Trophoblast cell (in vitro differentiated cells and primary cell): ENCODE measurements around the gene PRKCB.

Source experiments
- DNase-seq, 2 donors: peaks; one replicate each; pipeline ENCODE4 v3.0.0-alpha.2; 2016
- H2AFZ ChIP-seq: 2 replicates; pipeline ENCODE4 v1.6.1; 2013; ENCODE audit warnings: low read length, moderate library complexity, mild to moderate bottlenecking; ENCODE audit not compliant: insufficient read depth, poor library complexity
- H2AK5ac ChIP-seq: 2 replicates; pipeline ENCODE4 v1.6.1; 2013; ENCODE audit warnings: mild to moderate bottlenecking, low read length
- H2BK120ac ChIP-seq: 2 replicates; pipeline ENCODE4 v1.6.1; 2013; ENCODE audit warnings: low read length, mild to moderate bottlenecking, moderate library complexity; ENCODE audit not compliant: insufficient read depth, poor library complexity
- H2BK12ac ChIP-seq: 2 replicates; pipeline ENCODE4 v1.6.1; 2013; ENCODE audit warnings: mild to moderate bottlenecking, low read length, moderate library complexity
- H2BK5ac ChIP-seq: 2 replicates; pipeline ENCODE4 v1.6.1; 2013; ENCODE audit warnings: low read length, low read depth, moderate library complexity, mild to moderate bottlenecking; ENCODE audit not compliant: poor library complexity
- H3K14ac ChIP-seq: 2 replicates; pipeline ENCODE4 v1.6.1; 2013; ENCODE audit warnings: mild to moderate bottlenecking, low read length
- H3K18ac ChIP-seq: 2 replicates; pipeline ENCODE4 v1.6.1; 2013; ENCODE audit warnings: mild to moderate bottlenecking, low read length
- H3K23ac ChIP-seq: 2 replicates; pipeline ENCODE4 v1.6.1; 2013; ENCODE audit warnings: low read length
- H3K27ac ChIP-seq: 2 replicates; pipeline ENCODE4 v1.5.1; 2013; ENCODE audit warnings: low read depth, mild to moderate bottlenecking, inconsistent platforms, low read length, moderate library complexity
- H3K27me3 ChIP-seq: 2 replicates; pipeline ENCODE4 v1.6.1; 2013; ENCODE audit warnings: inconsistent platforms, mild to moderate bottlenecking, low read length, moderate library complexity; ENCODE audit not compliant: insufficient read depth
- H3K36me3 ChIP-seq, 2 experiments: 1 replicate in 1 of 2; 2 replicates in 1 of 2; pipeline ENCODE4 v1.6.1; 2013; ENCODE audit warnings: low read length in 2 of 2, mild to moderate bottlenecking in 2 of 2, moderate library complexity in 1 of 2; ENCODE audit not compliant: insufficient read depth in 2 of 2, control insufficient read depth in 1 of 2
- H3K4ac ChIP-seq: 2 replicates; pipeline ENCODE4 v1.6.1; 2013; ENCODE audit warnings: low read depth, mild to moderate bottlenecking, low read length, moderate library complexity
- H3K4me1 ChIP-seq, 2 experiments: 1 replicate in 1 of 2; 2 replicates in 1 of 2; pipeline ENCODE4 v1.6.1; 2013; ENCODE audit warnings: low read length in 2 of 2, mild to moderate bottlenecking in 2 of 2, moderate library complexity in 1 of 2; ENCODE audit not compliant: insufficient read depth in 2 of 2, control insufficient read depth in 1 of 2
- H3K4me2 ChIP-seq: 2 replicates; pipeline ENCODE4 v1.6.1; 2013; ENCODE audit warnings: inconsistent platforms, mild to moderate bottlenecking, low read length, moderate library complexity
- H3K4me3 ChIP-seq: 2 replicates; pipeline ENCODE4 v1.5.1; 2013; ENCODE audit warnings: mild to moderate bottlenecking, low read depth, low read length, inconsistent platforms
- H3K79me1 ChIP-seq: one replicate; pipeline ENCODE4 v1.6.1; 2013; ENCODE audit warnings: low read length
- H3K79me2 ChIP-seq: 2 replicates; pipeline ENCODE4 v1.6.1; 2013; ENCODE audit warnings: low read length, mild to moderate bottlenecking; ENCODE audit not compliant: control insufficient read depth, insufficient read depth, poor library complexity
- H3K9ac ChIP-seq: 2 replicates; pipeline ENCODE4 v1.6.1; 2013; ENCODE audit warnings: mild to moderate bottlenecking, low read length
- H3K9me3 ChIP-seq: 2 replicates; pipeline ENCODE4 v1.6.1; 2013; ENCODE audit warnings: low read depth, mild to moderate bottlenecking, control low read depth, inconsistent platforms, low read length; ENCODE audit not compliant: insufficient read depth
- H4K12ac ChIP-seq: 2 replicates; pipeline ENCODE4 v1.6.1; 2013; ENCODE audit warnings: low read depth, mild to moderate bottlenecking, low read length, moderate library complexity
- H4K8ac ChIP-seq: 2 replicates; pipeline ENCODE4 v1.6.1; 2013; ENCODE audit warnings: low read depth, mild to moderate bottlenecking, low read length, moderate library complexity
- H4K91ac ChIP-seq: one replicate; pipeline ENCODE4 v1.6.1; 2013; ENCODE audit warnings: low read depth, mild to moderate bottlenecking, low read length, moderate library complexity
- WGBS: extraction: QIAGEN DNeasy Blood & Tissue Kit; methylation state at CpG from one replicate; pipeline ENCODE4 v1.1.7; 2013; ENCODE audit warnings: missing lambda C conversion rate; ENCODE audit not compliant: insufficient read length, insufficient coverage; ENCODE audit errors: extremely low coverage; 5-methylcytosine and 5-hydroxymethylcytosine counted together

Gene PRKCB

GRCh38 chr16:23950898-23951297, 115.1 kb downstream of the PRKCB start:
- H4K12ac ChIP-seq: no peak overlapping the region
- H3K79me1 ChIP-seq: peaks cover 2% of the 10 kb centered on the region
- WGBS: no CpG with 5 or more reads among the region's 7 CpGs
- no peak overlapping the region for H3K14ac ChIP-seq
- no peak overlapping the region for H3K9ac ChIP-seq
- no peak overlapping the region for H2AFZ ChIP-seq
- H2BK12ac ChIP-seq: no peak overlapping the region
- H3K79me2 ChIP-seq: no peaks in the 10 kb centered on the region
- H2AK5ac ChIP-seq: no peak overlapping the region
- no peak overlapping the region for H4K91ac ChIP-seq
- H3K23ac ChIP-seq: no peak overlapping the region
- H3K27me3 ChIP-seq: no peaks in the 10 kb centered on the region
- peak in 1 of 2 donors; percentile 13 for DNase-seq
- H3K27ac ChIP-seq: no peak overlapping the region
- no peak overlapping the region for H4K8ac ChIP-seq
- peaks cover 0 to 4% of the 10 kb centered on the region in 2 experiments for H3K4me1 ChIP-seq
- no peak overlapping the region for H2BK5ac ChIP-seq
- no peak overlapping the region for H2BK120ac ChIP-seq
- H3K4ac ChIP-seq: no peak overlapping the region
- no peaks in the 10 kb centered on the region for H3K36me3 ChIP-seq
- no peak overlapping the region for H3K4me3 ChIP-seq
- peaks cover 2% of the 10 kb centered on the region for H3K9me3 ChIP-seq
- H3K4me2 ChIP-seq: no peak overlapping the region
- H3K18ac ChIP-seq: no peak overlapping the region

GRCh38 chr16:23952128-23952970, 116.6 kb downstream of the PRKCB start:
- WGBS: no CpG with 5 or more reads among the region's 13 CpGs
- Histone ChIP-seq H4K91ac (peak overlapping the region; percentile 80), H3K4me3 (no peak overlapping the region), H2BK5ac (no peak overlapping the region), H4K8ac (no peak overlapping the region), H3K4ac (no peak overlapping the region), H3K4me1 (peaks cover 0 to 4% of the 10 kb centered on the region in 2 experiments), H3K79me1 (peaks cover 2% of the 10 kb centered on the region), H3K27me3 (no peaks in the 10 kb centered on the region), H3K27ac (no peak overlapping the region), H3K9me3 (peaks cover 2% of the 10 kb centered on the region), H2BK12ac (no peak overlapping the region), H4K12ac (no peak overlapping the region), H2AFZ (no peak overlapping the region), H3K79me2 (no peaks in the 10 kb centered on the region), H3K9ac (no peak overlapping the region), H2BK120ac (no peak overlapping the region), H3K36me3 (no peaks in the 10 kb centered on the region), H2AK5ac (no peak overlapping the region), H3K14ac (no peak overlapping the region), H3K4me2 (peak overlapping the region; percentile 33), H3K18ac (no peak overlapping the region), H3K23ac (no peak overlapping the region)
- DNase-seq: peak; percentile 14 to 17

GRCh38 chr16:23952971-23953300, 117.2 kb downstream of the PRKCB start:
- Histone ChIP-seq H4K8ac (no peak overlapping the region), H3K27me3 (no peaks in the 10 kb centered on the region), H2BK120ac (no peak overlapping the region), H3K9me3 (peaks cover 2% of the 10 kb centered on the region), H3K4ac (no peak overlapping the region), H3K23ac (no peak overlapping the region), H2AK5ac (no peak overlapping the region), H3K79me2 (no peaks in the 10 kb centered on the region), H3K9ac (no peak overlapping the region), H4K12ac (no peak overlapping the region), H3K18ac (no peak overlapping the region), H4K91ac (peak overlapping the region; percentile 80), H3K4me3 (no peak overlapping the region), H2BK12ac (no peak overlapping the region), H3K36me3 (no peaks in the 10 kb centered on the region), H2AFZ (no peak overlapping the region), H3K4me2 (no peak overlapping the region), H2BK5ac (no peak overlapping the region), H3K79me1 (peaks cover 2% of the 10 kb centered on the region), H3K14ac (no peak overlapping the region), H3K27ac (no peak overlapping the region), H3K4me1 (peaks cover 0 to 4% of the 10 kb centered on the region in 2 experiments)
- no CpG with 5 or more reads among the region's 5 CpGs for WGBS
- DNase-seq: no peak

- no peak overlapping the region for H4K8ac ChIP-seq
- no peak overlapping the region for H2BK120ac ChIP-seq
- DNase-seq: no peak
- no peak overlapping the region for H4K91ac ChIP-seq
- no peak overlapping the region for H2BK5ac ChIP-seq
- no peak overlapping the region for H2BK12ac ChIP-seq
- peaks cover 2% of the 10 kb centered on the region for H3K79me1 ChIP-seq
- no peak overlapping the region for H2AFZ ChIP-seq
- H3K18ac ChIP-seq: no peak overlapping the region
- no peak overlapping the region for H3K27ac ChIP-seq
- H3K36me3 ChIP-seq: no peaks in the 10 kb centered on the region
- H3K14ac ChIP-seq: no peak overlapping the region
- H3K9ac ChIP-seq: no peak overlapping the region
- H3K4me2 ChIP-seq: no peak overlapping the region
- peaks cover 0 to 4% of the 10 kb centered on the region in 2 experiments for H3K4me1 ChIP-seq
- peaks cover 2% of the 10 kb centered on the region for H3K9me3 ChIP-seq
- no peaks in the 10 kb centered on the region for H3K79me2 ChIP-seq
- no peak overlapping the region for H3K4ac ChIP-seq
- no CpG with 5 or more reads among the region's 2 CpGs for WGBS
- no peak overlapping the region for H2AK5ac ChIP-seq
- no peaks in the 10 kb centered on the region for H3K27me3 ChIP-seq
- no peak overlapping the region for H3K4me3 ChIP-seq
- no peak overlapping the region for H4K12ac ChIP-seq
- H3K23ac ChIP-seq: no peak overlapping the region
These were observed 117.7 kb downstream of the PRKCB start for GRCh38 chr16:23953476-23953875.
